Neural crest cell (in vitro differentiated cells): Measurements from ENCODE around the gene ADGRB3. TPM values are rescaled to one million over a fixed set of nuclear protein-coding genes. Genes with fewer than 3 reads are reported as not detected.

Experiments used
- DNase-seq: peaks from one replicate; pipeline ENCODE4 v3.0.0; 2021; ENCODE audit warnings: low read depth, mixed read lengths, low spot score
- H3K27ac Mint-ChIP-seq: one replicate; pipeline ENCODE4 v1.8.0; 2021; ENCODE audit warnings: mild to moderate bottlenecking, mixed read lengths; ENCODE audit not compliant: unreplicated experiment
- H3K27me3 Mint-ChIP-seq: 2 replicates; pipeline ENCODE4 v1.8.0; 2021; ENCODE audit warnings: low read depth, mild to moderate bottlenecking, mixed read lengths
- H3K36me3 Mint-ChIP-seq: 2 replicates; pipeline ENCODE4 v1.8.0; 2021; ENCODE audit warnings: low read depth, mild to moderate bottlenecking, mixed read lengths
- H3K4me1 Mint-ChIP-seq: 2 replicates; pipeline ENCODE4 v1.8.0; 2021; ENCODE audit warnings: mixed read lengths
- H3K4me3 Mint-ChIP-seq: one replicate; pipeline ENCODE4 v1.8.0; 2021; ENCODE audit warnings: mild to moderate bottlenecking, mixed read lengths
- H3K9me3 Mint-ChIP-seq: 2 replicates; pipeline ENCODE4 v1.8.0; 2021; ENCODE audit warnings: mixed read lengths
- long read RNA-seq: library from polyadenylated mRNA; unstranded; transcript quantifications from one replicate; pipeline ENCODE4 v2.0.0, GENCODE V29; 2020
- total RNA-seq: library from RNA; stranded (reverse); gene quantifications from 2 replicates; pipeline ENCODE4 v1.2.1, GENCODE V29; 2021
- TF ChIP-seq, protein P1 (sequence below): fragments of 200-600 bp; sonication (generic); conservative IDR thresholded peaks from 2 replicates; pipeline ENCODE4 v1.5.0; 2021; ENCODE audit warnings: antibody characterized with exemption, mild to moderate bottlenecking

ADGRB3 gene
- 5.0 and 5.1 TPM in 2 replicates for total RNA-seq
- long read RNA-seq, partial matches to known transcripts, result 6 of 13 reads
- long read RNA-seq, other reads (novel, unspliced or antisense), result 7 of 13 reads

DNA sequence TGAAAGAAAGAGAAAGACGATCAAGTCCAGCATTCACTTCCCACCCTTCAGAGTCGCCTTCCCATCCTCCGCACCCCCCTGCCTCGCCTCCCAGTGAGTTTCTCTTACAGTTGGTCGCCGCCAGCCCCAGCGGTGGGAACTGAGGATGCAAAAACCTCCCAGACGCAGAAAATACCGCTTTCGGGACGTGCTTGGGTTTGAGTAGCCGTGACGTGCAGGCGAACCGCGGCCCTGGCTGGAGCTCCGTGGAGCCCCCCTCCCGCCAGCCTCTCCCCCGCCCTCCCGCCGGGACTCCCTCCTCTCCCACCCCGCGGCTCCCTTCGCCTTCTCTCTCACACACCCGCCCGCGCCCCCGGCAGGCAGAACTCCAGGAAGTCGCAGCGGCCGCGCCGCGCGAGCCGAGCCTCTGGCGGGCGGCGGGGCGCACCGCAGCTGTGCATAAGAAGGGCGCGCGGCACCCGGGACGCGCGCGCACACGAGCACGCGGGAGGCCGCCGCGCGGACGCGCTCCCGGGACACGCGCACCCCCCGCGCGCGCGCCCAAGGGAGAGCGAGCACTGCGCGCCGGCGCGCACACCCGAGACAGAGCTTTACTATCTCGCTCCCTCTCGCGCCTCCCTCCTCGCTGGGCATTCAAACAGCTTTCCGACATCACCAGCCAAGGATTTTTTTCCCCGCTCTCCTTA, at the start of gene ADGRB3:
Gene ADGRB3, plus strand, starts transcription at position 557 of the 686 bp plus-strand sequence. CDS start 3,394 bp downstream, outside the sequence.
- peaks cover 83% of the 10 kb centered on the region for H3K27me3 Mint-ChIP-seq
- peak; percentile 82 for DNase-seq
- no peaks in the 10 kb centered on the region for H3K36me3 Mint-ChIP-seq
- TF ChIP-seq, protein P1, sequence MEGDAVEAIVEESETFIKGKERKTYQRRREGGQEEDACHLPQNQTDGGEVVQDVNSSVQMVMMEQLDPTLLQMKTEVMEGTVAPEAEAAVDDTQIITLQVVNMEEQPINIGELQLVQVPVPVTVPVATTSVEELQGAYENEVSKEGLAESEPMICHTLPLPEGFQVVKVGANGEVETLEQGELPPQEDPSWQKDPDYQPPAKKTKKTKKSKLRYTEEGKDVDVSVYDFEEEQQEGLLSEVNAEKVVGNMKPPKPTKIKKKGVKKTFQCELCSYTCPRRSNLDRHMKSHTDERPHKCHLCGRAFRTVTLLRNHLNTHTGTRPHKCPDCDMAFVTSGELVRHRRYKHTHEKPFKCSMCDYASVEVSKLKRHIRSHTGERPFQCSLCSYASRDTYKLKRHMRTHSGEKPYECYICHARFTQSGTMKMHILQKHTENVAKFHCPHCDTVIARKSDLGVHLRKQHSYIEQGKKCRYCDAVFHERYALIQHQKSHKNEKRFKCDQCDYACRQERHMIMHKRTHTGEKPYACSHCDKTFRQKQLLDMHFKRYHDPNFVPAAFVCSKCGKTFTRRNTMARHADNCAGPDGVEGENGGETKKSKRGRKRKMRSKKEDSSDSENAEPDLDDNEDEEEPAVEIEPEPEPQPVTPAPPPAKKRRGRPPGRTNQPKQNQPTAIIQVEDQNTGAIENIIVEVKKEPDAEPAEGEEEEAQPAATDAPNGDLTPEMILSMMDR, result peak; percentile 49
- no peaks in the 10 kb centered on the region for H3K9me3 Mint-ChIP-seq
- H3K27ac Mint-ChIP-seq, result peak within 1 kb of the TSS; percentile 99
- peak within 1 kb of the TSS; percentile 98 for H3K4me3 Mint-ChIP-seq
- peaks cover 45% of the 10 kb centered on the region for H3K4me1 Mint-ChIP-seq

DNA sequence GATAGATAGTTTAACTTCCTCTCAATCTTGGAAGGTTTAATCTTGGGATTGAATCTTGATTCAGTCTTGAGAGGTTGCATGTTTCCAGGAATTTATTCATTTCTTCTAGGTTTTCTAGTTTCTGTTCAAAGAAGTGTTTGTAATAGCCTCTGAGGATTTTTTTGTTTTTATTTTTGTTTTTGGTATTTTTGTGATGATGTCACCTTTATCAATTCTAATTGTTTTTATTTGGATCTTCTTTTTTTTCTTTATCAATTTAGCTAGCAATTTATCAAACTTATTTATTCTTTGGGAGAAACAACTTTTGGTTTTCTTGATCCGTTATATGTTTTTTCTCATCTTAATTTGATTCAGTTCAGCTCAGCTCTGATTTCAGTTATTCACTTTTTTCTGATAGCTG, 41.5 kb upstream of the ADGRB3 start:
- peaks cover 23% of the 10 kb centered on the region for H3K9me3 Mint-ChIP-seq
- H3K4me1 Mint-ChIP-seq, result no peaks in the 10 kb centered on the region

DNA sequence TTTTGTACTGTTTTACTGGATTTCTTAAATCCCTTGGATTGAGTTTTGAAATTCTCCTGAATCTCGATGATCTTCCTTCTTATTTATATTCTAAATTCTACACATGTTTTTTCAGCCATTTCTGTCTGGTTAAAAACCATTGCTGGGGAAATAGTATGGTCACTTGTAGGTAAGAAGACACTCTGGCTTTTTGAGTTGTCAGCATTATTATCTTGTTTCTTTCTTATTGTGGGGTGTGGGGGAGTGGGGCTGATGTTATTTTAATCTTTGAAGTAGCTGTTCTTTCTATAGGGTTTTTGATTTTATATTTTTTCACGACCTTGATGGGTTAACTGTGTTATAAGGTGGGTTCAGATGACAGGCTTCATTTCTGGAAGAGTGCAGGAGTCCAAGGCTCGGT, 37.4 kb upstream of the ADGRB3 start:
- Mint-ChIP-seq H3K9me3 (peaks cover 11% of the 10 kb centered on the region), H3K27ac (no peak overlapping the region), H3K4me1 (no peaks in the 10 kb centered on the region), H3K36me3 (peaks cover 5% of the 10 kb centered on the region), H3K4me3 (no peak overlapping the region), H3K27me3 (no peaks in the 10 kb centered on the region)
- TF ChIP-seq, protein P1, result no peak
- no peak for DNase-seq

More for the DNA sequence above, 41.5 kb upstream of the ADGRB3 start:
- Mint-ChIP-seq H3K36me3 (peaks cover 14% of the 10 kb centered on the region), H3K27ac (no peak overlapping the region), H3K27me3 (no peaks in the 10 kb centered on the region), H3K4me3 (no peak overlapping the region)
- DNase-seq, result no peak
- TF ChIP-seq, protein P1, result no peak

DNA sequence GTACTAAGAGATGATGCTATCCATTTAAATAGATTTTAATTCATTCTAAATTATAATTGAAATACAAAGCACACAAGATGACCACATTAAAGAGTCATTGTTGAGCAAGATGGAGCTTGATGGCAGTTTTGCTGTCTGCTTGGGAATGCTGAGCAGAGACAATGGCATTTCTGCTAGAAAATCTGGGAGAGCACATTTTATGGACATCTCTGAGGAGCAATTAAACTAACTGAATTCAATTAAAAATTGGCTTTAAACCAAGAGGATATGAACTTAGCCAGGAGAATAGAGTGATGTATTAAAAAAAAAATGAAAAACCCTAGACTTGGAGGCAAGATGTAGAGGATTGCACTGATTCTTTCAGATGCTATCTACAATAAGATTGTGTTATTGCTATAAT, 19.1 kb upstream of the ADGRB3 start:
- no peak overlapping the region for H3K27ac Mint-ChIP-seq
- no peak overlapping the region for H3K4me3 Mint-ChIP-seq
- H3K4me1 Mint-ChIP-seq, result no peaks in the 10 kb centered on the region
- TF ChIP-seq, protein P1, result no peak
- DNase-seq, result no peak
- no peaks in the 10 kb centered on the region for H3K9me3 Mint-ChIP-seq
- H3K27me3 Mint-ChIP-seq, result no peaks in the 10 kb centered on the region
- no peaks in the 10 kb centered on the region for H3K36me3 Mint-ChIP-seq

DNA sequence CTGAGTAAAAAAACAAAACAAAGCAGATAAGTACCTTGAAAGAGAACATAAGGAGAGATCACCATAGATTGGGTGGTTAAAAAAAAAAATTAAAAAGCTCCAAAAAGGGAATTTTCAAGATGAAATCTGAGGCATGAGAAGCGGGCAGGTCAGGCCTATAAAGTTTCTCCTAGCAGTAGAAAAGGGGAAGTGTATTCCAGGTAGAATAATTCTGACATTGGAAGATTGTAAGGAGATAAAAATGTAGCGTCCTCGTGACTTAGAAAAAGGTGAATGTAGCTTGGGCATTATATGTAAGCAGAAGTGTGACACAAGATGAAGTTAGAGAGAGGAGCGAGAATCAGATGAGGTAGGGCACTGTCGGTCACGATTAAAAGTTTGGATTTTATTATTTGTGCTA, 9.1 kb upstream of the ADGRB3 start:
- peaks cover 12% of the 10 kb centered on the region for H3K27me3 Mint-ChIP-seq
- H3K9me3 Mint-ChIP-seq, result no peaks in the 10 kb centered on the region
- H3K4me3 Mint-ChIP-seq, result no peak overlapping the region
- TF ChIP-seq, protein P1, result no peak
- DNase-seq, result no peak
- no peaks in the 10 kb centered on the region for H3K36me3 Mint-ChIP-seq
- H3K27ac Mint-ChIP-seq, result no peak overlapping the region
- H3K4me1 Mint-ChIP-seq, result no peaks in the 10 kb centered on the region
